Activated naive CD8-positive, alpha-beta T cell treated with anti-CD3 and anti-CD28 coated beads for 36 hours (primary cell): Measurements from ENCODE around the gene ABCA4. TPM values are rescaled to one million over a fixed set of nuclear protein-coding genes. Genes with fewer than 3 reads are reported as not detected.

Experiments used
- DNase-seq: peaks from one replicate; pipeline ENCODE4 v3.0.0; 2021
- H3K27ac Mint-ChIP-seq: one replicate; pipeline ENCODE4 v1.8.0; 2022; ENCODE audit warnings: mild to moderate bottlenecking, moderate library complexity, mixed read lengths
- H3K27me3 Mint-ChIP-seq: one replicate; pipeline ENCODE4 v1.8.0; 2022; ENCODE audit warnings: mild to moderate bottlenecking, mixed read lengths
- H3K36me3 Mint-ChIP-seq: one replicate; pipeline ENCODE4 v1.8.0; 2021; ENCODE audit warnings: mild to moderate bottlenecking, mixed read lengths
- H3K4me1 Mint-ChIP-seq: one replicate; pipeline ENCODE4 v1.8.0; 2021; ENCODE audit warnings: mixed read lengths
- H3K4me3 Mint-ChIP-seq: one replicate; pipeline ENCODE4 v1.8.0; 2022; ENCODE audit warnings: mild to moderate bottlenecking, moderate library complexity, mixed read lengths
- H3K9me3 Mint-ChIP-seq: one replicate; pipeline ENCODE4 v1.8.0; 2022; ENCODE audit warnings: mixed read lengths
- total RNA-seq, 2 experiments: library from RNA; stranded (reverse); gene quantifications; one replicate each; pipeline ENCODE4 v1.2.3, GENCODE V29; 2021

Gene ABCA4
- total RNA-seq, 2 experiments from 2014 or later = not detected

DNA sequence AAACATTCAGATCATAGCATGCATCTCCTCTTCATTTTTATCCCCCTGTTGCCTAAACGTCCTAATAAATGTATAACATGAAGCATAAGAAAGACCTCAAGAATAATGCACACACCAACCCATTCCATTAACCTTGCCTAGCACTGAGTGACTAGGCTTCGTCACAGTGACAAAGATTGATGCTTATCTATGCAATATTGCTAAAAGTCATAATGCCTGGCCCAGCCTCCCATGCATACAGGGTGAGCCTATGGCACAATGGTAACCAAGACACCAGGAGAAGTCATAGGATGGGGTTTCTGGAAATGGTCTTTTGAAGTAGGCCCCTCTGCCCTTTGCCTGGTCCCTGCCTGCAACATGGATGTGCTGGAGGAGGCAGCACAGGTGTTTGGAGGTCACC lies 33.8 kb downstream of the ABCA4 start:
- no peaks in the 10 kb centered on the region for H3K36me3 Mint-ChIP-seq
- H3K27ac Mint-ChIP-seq = no peak overlapping the region
- DNase-seq = no peak
- H3K4me1 Mint-ChIP-seq = peaks cover 9% of the 10 kb centered on the region
- no peaks in the 10 kb centered on the region for H3K27me3 Mint-ChIP-seq
- no peaks in the 10 kb centered on the region for H3K9me3 Mint-ChIP-seq
- no peak overlapping the region for H3K4me3 Mint-ChIP-seq

GRCh38 chr1:94084547-94084946 lies 36.4 kb downstream of the ABCA4 start:
- Mint-ChIP-seq H3K27ac (no peak overlapping the region), H3K4me3 (no peak overlapping the region), H3K9me3 (no peaks in the 10 kb centered on the region), H3K4me1 (peaks cover 2% of the 10 kb centered on the region), H3K36me3 (no peaks in the 10 kb centered on the region), H3K27me3 (no peaks in the 10 kb centered on the region)
- DNase-seq = no peak

DNA sequence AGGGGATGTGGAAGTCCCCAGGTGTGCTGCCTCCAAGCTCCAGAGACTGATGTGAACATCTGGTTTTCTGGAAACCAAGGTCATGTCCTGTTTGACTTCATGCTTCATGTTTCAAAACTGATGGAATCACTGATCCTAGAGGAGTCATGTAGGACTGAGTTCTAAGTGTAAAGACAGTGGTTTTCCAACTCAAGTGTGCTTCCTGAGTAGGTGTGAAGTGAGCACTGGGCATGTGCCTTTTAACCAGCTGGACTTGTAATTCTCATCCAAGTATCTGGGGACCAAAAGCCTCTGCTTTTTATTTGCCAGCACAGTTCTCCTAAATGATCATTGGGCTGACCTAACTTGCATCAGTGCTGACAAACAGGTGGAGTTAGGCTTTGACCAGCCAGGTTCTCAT lies 36.9 kb downstream of the ABCA4 start:
- no peaks in the 10 kb centered on the region for H3K27me3 Mint-ChIP-seq
- no peaks in the 10 kb centered on the region for H3K9me3 Mint-ChIP-seq
- no peak for DNase-seq
- H3K36me3 Mint-ChIP-seq = no peaks in the 10 kb centered on the region
- no peak overlapping the region for H3K27ac Mint-ChIP-seq
- H3K4me1 Mint-ChIP-seq = peaks cover 2% of the 10 kb centered on the region
- no peak overlapping the region for H3K4me3 Mint-ChIP-seq

GRCh38 chr1:94083681-94084080 lies 37.3 kb downstream of the ABCA4 start:
- no peaks in the 10 kb centered on the region for H3K9me3 Mint-ChIP-seq
- DNase-seq = no peak
- no peaks in the 10 kb centered on the region for H3K36me3 Mint-ChIP-seq
- H3K27me3 Mint-ChIP-seq = no peaks in the 10 kb centered on the region
- H3K4me3 Mint-ChIP-seq = no peak overlapping the region
- no peak overlapping the region for H3K27ac Mint-ChIP-seq
- peaks cover 2% of the 10 kb centered on the region for H3K4me1 Mint-ChIP-seq

- Mint-ChIP-seq H3K9me3 (no peaks in the 10 kb centered on the region), H3K27me3 (no peaks in the 10 kb centered on the region), H3K36me3 (no peaks in the 10 kb centered on the region), H3K4me1 (peaks cover 2% of the 10 kb centered on the region), H3K4me3 (no peak overlapping the region), H3K27ac (no peak overlapping the region)
- DNase-seq = no peak
Observed at GRCh38 chr1:94081566-94082344, 39.2 kb downstream of the ABCA4 start.

DNA sequence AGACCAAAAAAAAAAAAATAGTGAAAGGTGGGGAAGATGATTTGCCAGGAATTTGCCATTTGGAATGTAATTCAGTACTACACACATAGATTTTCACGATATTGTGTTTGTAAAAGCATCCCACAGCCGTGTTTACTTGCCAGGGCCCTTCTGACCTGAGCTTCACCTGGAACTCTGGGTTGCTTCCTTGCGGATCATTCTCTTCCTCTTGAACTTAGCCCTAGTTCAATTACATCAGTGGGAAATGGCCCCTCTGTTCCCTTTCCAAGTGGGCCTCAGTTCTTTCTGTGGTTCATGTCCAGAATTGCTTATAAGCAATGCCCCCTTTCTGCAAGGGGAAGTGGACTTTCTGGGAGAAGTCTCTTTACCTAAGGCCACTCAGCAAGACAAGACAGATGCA lies 41.0 kb downstream of the ABCA4 start:
- peaks cover 2% of the 10 kb centered on the region for H3K4me1 Mint-ChIP-seq

GRCh38 chr1:94079080-94079940 lies 41.6 kb downstream of the ABCA4 start:
- Mint-ChIP-seq H3K27ac (no peak overlapping the region), H3K4me3 (no peak overlapping the region), H3K27me3 (no peaks in the 10 kb centered on the region), H3K4me1 (peaks cover 2% of the 10 kb centered on the region), H3K9me3 (no peaks in the 10 kb centered on the region), H3K36me3 (no peaks in the 10 kb centered on the region)
- no peak for DNase-seq

More for the DNA sequence above, 41.0 kb downstream of the ABCA4 start:
- no peak for DNase-seq
- no peak overlapping the region for H3K27ac Mint-ChIP-seq
- H3K27me3 Mint-ChIP-seq = no peaks in the 10 kb centered on the region
- H3K9me3 Mint-ChIP-seq = no peaks in the 10 kb centered on the region
- no peak overlapping the region for H3K4me3 Mint-ChIP-seq
- H3K36me3 Mint-ChIP-seq = no peaks in the 10 kb centered on the region

GRCh38 chr1:94072840-94073522 lies 48.0 kb downstream of the ABCA4 start:
- no peaks in the 10 kb centered on the region for H3K36me3 Mint-ChIP-seq
- no peak for DNase-seq
- H3K27ac Mint-ChIP-seq = no peak overlapping the region
- H3K9me3 Mint-ChIP-seq = no peaks in the 10 kb centered on the region
- no peaks in the 10 kb centered on the region for H3K27me3 Mint-ChIP-seq
- H3K4me3 Mint-ChIP-seq = no peak overlapping the region
- H3K4me1 Mint-ChIP-seq = peaks cover 9% of the 10 kb centered on the region

GRCh38 chr1:94071976-94072375 lies 49.0 kb downstream of the ABCA4 start:
- no peak for DNase-seq
- Mint-ChIP-seq H3K36me3 (no peaks in the 10 kb centered on the region), H3K9me3 (no peaks in the 10 kb centered on the region), H3K27ac (no peak overlapping the region), H3K4me3 (no peak overlapping the region), H3K4me1 (peaks cover 9% of the 10 kb centered on the region), H3K27me3 (no peaks in the 10 kb centered on the region)

- no peak overlapping the region for H3K27ac Mint-ChIP-seq
Observed at GRCh38 chr1:94071391-94071790, 49.6 kb downstream of the ABCA4 start.

GRCh38 chr1:94070865-94071264 lies 50.1 kb downstream of the ABCA4 start:
- Mint-ChIP-seq H3K4me3 (no peak overlapping the region), H3K4me1 (peaks cover 9% of the 10 kb centered on the region), H3K27me3 (no peaks in the 10 kb centered on the region), H3K36me3 (no peaks in the 10 kb centered on the region), H3K27ac (no peak overlapping the region), H3K9me3 (no peaks in the 10 kb centered on the region)
- no peak for DNase-seq

More at GRCh38 chr1:94071391-94071790, 49.6 kb downstream of the ABCA4 start:
- H3K27me3 Mint-ChIP-seq = no peaks in the 10 kb centered on the region
- no peaks in the 10 kb centered on the region for H3K9me3 Mint-ChIP-seq
- H3K4me3 Mint-ChIP-seq = no peak overlapping the region
- DNase-seq = no peak
- no peaks in the 10 kb centered on the region for H3K36me3 Mint-ChIP-seq
- peaks cover 9% of the 10 kb centered on the region for H3K4me1 Mint-ChIP-seq

DNA sequence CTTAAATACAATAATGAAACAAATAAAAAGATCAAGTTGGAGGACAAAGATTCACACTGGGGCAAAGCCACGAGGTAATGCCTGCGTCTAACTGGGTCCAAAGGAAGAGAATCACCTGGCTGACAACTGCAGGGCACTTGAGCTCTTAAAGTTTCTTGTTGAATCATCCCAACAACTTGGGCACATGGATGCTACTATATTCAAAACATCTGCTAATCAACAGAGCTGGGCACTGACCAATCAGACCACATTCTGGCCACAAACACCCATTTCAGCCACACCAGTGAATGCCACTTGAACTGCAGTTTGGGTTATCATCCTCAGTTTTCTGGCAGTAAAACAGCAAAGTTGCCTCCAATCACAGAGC lies 51.0 kb downstream of the ABCA4 start:
- no peak for DNase-seq
- Mint-ChIP-seq H3K36me3 (no peaks in the 10 kb centered on the region), H3K27me3 (no peaks in the 10 kb centered on the region), H3K4me1 (peaks cover 9% of the 10 kb centered on the region), H3K27ac (no peak overlapping the region), H3K4me3 (no peak overlapping the region), H3K9me3 (no peaks in the 10 kb centered on the region)

DNA sequence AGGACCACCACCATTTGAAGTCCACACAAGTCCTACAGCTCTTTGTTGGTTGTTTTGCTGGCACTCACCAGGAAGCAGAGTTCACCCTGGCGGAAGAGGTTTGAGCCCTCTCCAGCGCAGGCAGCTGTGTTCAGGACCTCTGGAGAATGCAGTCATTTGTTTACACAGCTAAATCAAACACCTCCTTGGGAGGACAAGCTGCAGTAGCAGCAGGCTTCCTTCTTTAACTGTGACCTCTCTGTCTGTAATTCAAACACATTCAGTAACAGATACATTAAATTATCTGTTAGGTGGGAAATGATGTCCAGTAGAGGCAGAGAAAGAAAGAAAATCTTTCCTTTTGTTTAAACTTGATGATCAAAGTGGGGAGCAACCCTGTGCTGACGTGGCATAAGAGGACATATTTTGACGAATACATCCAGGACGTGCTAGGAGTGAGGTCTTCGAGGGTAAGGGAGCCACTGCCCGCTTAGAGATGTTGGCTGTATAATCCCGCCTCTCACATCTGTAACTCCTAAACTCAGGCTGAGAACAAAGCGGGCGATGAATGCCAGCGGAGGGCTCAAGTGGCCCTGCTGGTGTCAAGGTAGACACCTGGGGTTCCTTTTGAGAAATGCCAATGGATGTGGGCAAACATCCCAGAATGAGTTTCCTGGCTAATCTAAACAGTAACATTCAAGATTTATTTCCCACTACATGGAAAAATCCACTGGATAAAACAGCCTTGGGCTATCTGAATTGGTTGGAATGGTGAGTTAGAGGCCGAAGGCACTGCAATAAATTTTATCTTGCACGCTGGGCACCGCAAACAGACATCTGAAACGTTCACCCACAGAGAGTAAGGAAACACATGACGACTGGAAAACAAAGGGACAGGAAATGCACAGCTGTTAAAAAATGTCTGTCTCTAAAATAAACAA lies 51.7 kb downstream of the ABCA4 start:
- H3K9me3 Mint-ChIP-seq = no peaks in the 10 kb centered on the region
- H3K36me3 Mint-ChIP-seq = no peaks in the 10 kb centered on the region
- no peak overlapping the region for H3K4me3 Mint-ChIP-seq
- H3K4me1 Mint-ChIP-seq = peaks cover 9% of the 10 kb centered on the region
- no peaks in the 10 kb centered on the region for H3K27me3 Mint-ChIP-seq
- no peak for DNase-seq
- H3K27ac Mint-ChIP-seq = no peak overlapping the region
